ENCODE measurements around the gene WSB2. TPM values are rescaled to one million over a fixed set of nuclear protein-coding genes. Genes with fewer than 3 reads are reported as not detected.
A peak's percentile ranks its signal among the peaks of the same experiment; 100 is the strongest.

WSB2 gene
- total RNA-seq, 1 donor from 2014 or later = 68.6 TPM

DNA sequence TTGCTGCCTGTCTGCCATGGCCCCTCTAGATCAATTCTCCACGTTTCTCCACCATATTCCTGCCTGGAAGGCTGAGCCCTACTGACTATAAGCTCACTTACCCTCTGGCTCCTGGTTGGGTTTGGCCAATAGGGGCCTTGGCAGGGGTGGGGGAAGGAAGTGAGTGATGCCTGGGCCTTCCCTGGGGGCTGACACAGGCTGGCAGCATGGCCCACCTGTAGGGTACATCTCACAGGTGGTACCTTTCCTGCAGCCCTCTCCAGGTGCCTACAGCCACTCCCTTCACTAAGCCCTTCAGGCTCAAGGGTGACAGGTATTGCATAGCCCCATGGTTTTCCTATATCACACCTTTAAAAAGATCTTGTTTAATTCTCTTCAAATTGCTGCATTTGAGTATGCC is 40.9 kb downstream of the WSB2 start:
- Histone ChIP-seq H3K4me3 (no peak overlapping the region), H3K36me3 (peaks cover 10 to 12% of the 10 kb centered on the region in 2 donors), H3K27me3 (no peaks in the 10 kb centered on the region), H3K4me1 (peaks cover 0 to 4% of the 10 kb centered on the region in 2 donors), H3K9me3 (no peaks in the 10 kb centered on the region), H3K27ac (no peak overlapping the region)
- DNase-seq (ENCODE audit: low spot score in 2 of 2) = no peak
- no peak for TF ChIP-seq CTCF (IDR thresholded peaks at IDR 0.05)
- intact Hi-C loops (cut with DNase I) = no loop called here

DNA sequence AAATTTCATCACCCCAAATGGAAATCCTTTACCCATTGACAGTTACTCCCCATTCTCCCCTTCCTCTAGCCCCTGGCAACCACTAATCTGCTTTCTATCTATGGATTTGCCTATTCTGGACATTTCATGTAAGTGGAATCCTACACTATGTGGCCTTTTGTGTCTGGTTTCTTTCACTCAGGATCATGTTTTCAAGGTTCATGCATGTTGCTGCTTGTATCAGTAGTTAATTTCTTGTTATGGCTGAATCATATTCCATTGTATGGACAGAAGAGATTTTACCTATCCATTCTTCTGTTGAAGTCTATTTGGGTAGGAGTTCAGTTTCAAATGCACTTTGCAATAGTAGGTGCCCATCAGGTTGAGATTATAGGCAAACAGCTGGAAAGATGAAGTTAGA is 43.1 kb downstream of the WSB2 start:
- no peaks in the 10 kb centered on the region for H3K9me3 ChIP-seq
- H3K27ac ChIP-seq = no peak overlapping the region
- peaks cover 9% of the 10 kb centered on the region in 2 donors for H3K36me3 ChIP-seq
- H3K4me1 ChIP-seq = peaks cover 0 to 4% of the 10 kb centered on the region in 2 donors
- no peak for DNase-seq (ENCODE audit: low spot score in 2 of 2)
- H3K27me3 ChIP-seq = no peaks in the 10 kb centered on the region
- intact Hi-C loops (cut with DNase I) = loop anchor here (2.0 to 10.0 kb wide), 6 partner anchors 35 to 1647 kb away; partner anchors contain the start of genes PEBP1, PRKAB1, TAOK3 and VSIG10
- TF ChIP-seq CTCF (IDR thresholded peaks at IDR 0.05) = no peak
- H3K4me3 ChIP-seq = no peak overlapping the region

DNA sequence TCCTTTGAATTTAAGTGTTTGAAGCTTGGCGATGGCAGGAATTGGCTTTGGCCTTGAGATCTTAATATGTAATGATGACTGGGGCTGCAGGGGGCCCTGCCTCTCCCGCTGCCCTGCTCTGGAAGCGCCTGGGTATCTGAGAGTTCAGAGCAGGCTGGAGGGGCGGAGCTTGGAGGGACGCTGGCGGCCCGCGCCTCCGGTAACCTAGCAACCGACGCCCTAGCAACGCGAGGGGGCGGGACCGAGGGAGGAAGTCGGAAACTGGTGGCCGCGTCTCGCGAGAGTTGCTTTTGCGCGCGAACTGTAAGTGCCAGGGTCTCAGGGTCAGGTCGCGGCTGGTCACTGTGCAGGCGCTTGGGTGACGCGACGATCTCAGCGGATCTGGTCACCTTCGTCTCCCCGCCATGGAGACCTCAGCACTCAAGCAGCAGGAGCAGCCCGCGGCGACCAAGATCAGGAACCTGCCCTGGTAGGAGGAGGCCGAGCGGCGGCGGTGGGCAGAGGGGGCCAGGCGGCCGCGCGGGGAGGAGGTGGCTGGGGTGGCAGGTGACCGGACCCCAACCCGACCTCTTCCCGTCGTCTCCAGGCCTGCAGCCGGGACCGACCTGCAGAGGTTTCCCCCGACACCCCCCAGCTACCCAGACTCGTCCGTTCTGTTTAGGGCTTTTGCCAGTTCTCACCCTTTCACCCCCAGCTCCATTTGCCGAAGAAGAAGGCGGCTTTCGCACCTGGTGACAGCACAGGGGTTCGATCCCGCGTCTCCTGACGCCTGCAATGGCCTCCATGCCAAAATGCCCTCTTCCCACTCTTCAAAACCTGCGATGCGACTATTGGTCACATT is 44.3 kb downstream of the WSB2 start, which contains the start of gene RFC5:
TSS of gene RFC5 (plus strand) at position 280 of the 841 bp plus-strand sequence. CDS start at position 405, 125 bp downstream.
- Histone ChIP-seq H3K27ac (peak within 1 kb of the TSS in 1 of 2 donors; percentile 22), H3K4me3 (peak within 1 kb of the TSS; percentile 67 to 84), H3K36me3 (peaks cover 0 to 5% of the 10 kb centered on the region in 2 donors), H3K9me3 (no peaks in the 10 kb centered on the region), H3K27me3 (no peaks in the 10 kb centered on the region), H3K4me1 (peaks cover 0 to 4% of the 10 kb centered on the region in 2 donors)
- intact Hi-C loops (cut with DNase I) = loop anchor here (2.0 to 10.0 kb wide), 6 partner anchors 36 to 1648 kb away; partner anchors contain the start of genes PEBP1, PRKAB1, TAOK3 and VSIG10
- peak; percentile 86 to 98 for DNase-seq (ENCODE audit: low spot score in 2 of 2)
- TF ChIP-seq CTCF (IDR thresholded peaks at IDR 0.05) = no peak

- no peak for TF ChIP-seq CTCF (IDR thresholded peaks at IDR 0.05)
- no peaks in the 10 kb centered on the region for H3K27me3 ChIP-seq
- H3K27ac ChIP-seq = no peak overlapping the region
- H3K9me3 ChIP-seq = no peaks in the 10 kb centered on the region
- DNase-seq (ENCODE audit: low spot score in 2 of 2) = no peak
- intact Hi-C loops (cut with DNase I) = loop anchor here (2.0 to 10.0 kb wide), 6 partner anchors 37 to 1649 kb away; partner anchors contain the start of genes PEBP1, PRKAB1, TAOK3 and VSIG10
- peaks cover 0 to 2% of the 10 kb centered on the region in 2 donors for H3K36me3 ChIP-seq
- peak overlapping the region; percentile 67 to 84 for H3K4me3 ChIP-seq
- peaks cover 0 to 4% of the 10 kb centered on the region in 2 donors for H3K4me1 ChIP-seq
Measured at GRCh38 chr12:118015944-118016343, 45.0 kb downstream of the WSB2 start.

GRCh38 chr12:118015306-118015705 is 45.7 kb downstream of the WSB2 start:
- intact Hi-C loops (cut with DNase I) = loop anchor here (5.0 to 10.0 kb wide), 2 partner anchors 87 to 1649 kb away; partner anchors contain the start of genes PRKAB1 and VSIG10
- H3K4me1 ChIP-seq = peaks cover 0 to 4% of the 10 kb centered on the region in 2 donors
- no peaks in the 10 kb centered on the region for H3K9me3 ChIP-seq
- H3K4me3 ChIP-seq = no peak overlapping the region
- no peaks in the 10 kb centered on the region for H3K27me3 ChIP-seq
- no peak for DNase-seq (ENCODE audit: low spot score in 2 of 2)
- H3K36me3 ChIP-seq = no peaks in the 10 kb centered on the region
- H3K27ac ChIP-seq = no peak overlapping the region
- TF ChIP-seq CTCF (IDR thresholded peaks at IDR 0.05) = no peak
